ENCODE results near the gene MYH4. TPM values are rescaled to one million over a fixed set of nuclear protein-coding genes. Genes with fewer than 3 reads are reported as not detected.

Gene MYH4
- total and polyA plus RNA-seq, 10 of the 15 experiments (the other 5 are each of a cell fraction or from before 2014, with no cell fraction given): not detected

GRCh38 chr17:10518271-10519037 is 49.1 kb upstream of the MYH4 start, which contains the start of gene MYH1 (continued):
- TF ChIP-seq, protein P1, sequence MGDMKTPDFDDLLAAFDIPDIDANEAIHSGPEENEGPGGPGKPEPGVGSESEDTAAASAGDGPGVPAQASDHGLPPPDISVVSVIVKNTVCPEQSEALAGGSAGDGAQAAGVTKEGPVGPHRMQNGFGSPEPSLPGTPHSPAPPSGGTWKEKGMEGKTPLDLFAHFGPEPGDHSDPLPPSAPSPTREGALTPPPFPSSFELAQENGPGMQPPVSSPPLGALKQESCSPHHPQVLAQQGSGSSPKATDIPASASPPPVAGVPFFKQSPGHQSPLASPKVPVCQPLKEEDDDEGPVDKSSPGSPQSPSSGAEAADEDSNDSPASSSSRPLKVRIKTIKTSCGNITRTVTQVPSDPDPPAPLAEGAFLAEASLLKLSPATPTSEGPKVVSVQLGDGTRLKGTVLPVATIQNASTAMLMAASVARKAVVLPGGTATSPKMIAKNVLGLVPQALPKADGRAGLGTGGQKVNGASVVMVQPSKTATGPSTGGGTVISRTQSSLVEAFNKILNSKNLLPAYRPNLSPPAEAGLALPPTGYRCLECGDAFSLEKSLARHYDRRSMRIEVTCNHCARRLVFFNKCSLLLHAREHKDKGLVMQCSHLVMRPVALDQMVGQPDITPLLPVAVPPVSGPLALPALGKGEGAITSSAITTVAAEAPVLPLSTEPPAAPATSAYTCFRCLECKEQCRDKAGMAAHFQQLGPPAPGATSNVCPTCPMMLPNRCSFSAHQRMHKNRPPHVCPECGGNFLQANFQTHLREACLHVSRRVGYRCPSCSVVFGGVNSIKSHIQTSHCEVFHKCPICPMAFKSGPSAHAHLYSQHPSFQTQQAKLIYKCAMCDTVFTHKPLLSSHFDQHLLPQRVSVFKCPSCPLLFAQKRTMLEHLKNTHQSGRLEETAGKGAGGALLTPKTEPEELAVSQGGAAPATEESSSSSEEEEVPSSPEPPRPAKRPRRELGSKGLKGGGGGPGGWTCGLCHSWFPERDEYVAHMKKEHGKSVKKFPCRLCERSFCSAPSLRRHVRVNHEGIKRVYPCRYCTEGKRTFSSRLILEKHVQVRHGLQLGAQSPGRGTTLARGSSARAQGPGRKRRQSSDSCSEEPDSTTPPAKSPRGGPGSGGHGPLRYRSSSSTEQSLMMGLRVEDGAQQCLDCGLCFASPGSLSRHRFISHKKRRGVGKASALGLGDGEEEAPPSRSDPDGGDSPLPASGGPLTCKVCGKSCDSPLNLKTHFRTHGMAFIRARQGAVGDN (IDR thresholded peaks at IDR 0.05): no peak
- TF ChIP-seq, protein P2, sequence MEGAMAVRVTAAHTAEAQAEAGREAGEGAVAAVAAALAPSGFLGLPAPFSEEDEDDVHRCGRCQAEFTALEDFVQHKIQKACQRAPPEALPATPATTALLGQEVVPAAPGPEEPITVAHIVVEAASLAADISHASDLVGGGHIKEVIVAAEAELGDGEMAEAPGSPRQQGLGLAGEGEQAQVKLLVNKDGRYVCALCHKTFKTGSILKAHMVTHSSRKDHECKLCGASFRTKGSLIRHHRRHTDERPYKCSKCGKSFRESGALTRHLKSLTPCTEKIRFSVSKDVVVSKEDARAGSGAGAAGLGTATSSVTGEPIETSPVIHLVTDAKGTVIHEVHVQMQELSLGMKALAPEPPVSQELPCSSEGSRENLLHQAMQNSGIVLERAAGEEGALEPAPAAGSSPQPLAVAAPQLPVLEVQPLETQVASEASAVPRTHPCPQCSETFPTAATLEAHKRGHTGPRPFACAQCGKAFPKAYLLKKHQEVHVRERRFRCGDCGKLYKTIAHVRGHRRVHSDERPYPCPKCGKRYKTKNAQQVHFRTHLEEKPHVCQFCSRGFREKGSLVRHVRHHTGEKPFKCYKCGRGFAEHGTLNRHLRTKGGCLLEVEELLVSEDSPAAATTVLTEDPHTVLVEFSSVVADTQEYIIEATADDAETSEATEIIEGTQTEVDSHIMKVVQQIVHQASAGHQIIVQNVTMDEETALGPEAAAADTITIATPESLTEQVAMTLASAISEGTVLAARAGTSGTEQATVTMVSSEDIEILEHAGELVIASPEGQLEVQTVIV (IDR thresholded peaks at IDR 0.05; ENCODE audit: borderline replicate concordance, partially characterized antibody): no peak

GRCh38 chr17:10516638-10517037 is 47.3 kb upstream of the MYH4 start:
- POLR2A ChIA-PET: no interaction called here
- Histone ChIP-seq H3K79me2 (ENCODE audit: control insufficient read depth, insufficient read depth, low read length) (no peaks in the 10 kb centered on the region), H4K20me1 (ENCODE audit: control insufficient read depth, insufficient read depth) (no peaks in the 10 kb centered on the region), H3K36me3 (ENCODE audit: control insufficient read depth in 2 of 2, insufficient read depth in 2 of 2, low read length in 1 of 2) (no peaks in the 10 kb centered on the region), H3K4me3 (no peak overlapping the region), H3K9ac (ENCODE audit: control insufficient read depth, insufficient read depth, low read length) (no peak overlapping the region), H3K27me3 (replicated peaks in 1 of 2; ENCODE audit: control insufficient read depth in 2 of 2, insufficient read depth in 2 of 2, low read length in 1 of 2) (no peaks in the 10 kb centered on the region), H3K9me3 (replicated peaks; ENCODE audit: control insufficient read depth, insufficient read depth, low read length) (no peaks in the 10 kb centered on the region), H3K27ac (ENCODE audit: control insufficient read depth, insufficient read depth) (no peak overlapping the region), H2AFZ (ENCODE audit: control insufficient read depth, low read depth, low read length) (no peak overlapping the region), H3K4me1 (ENCODE audit: control insufficient read depth, insufficient read depth, low read length) (no peaks in the 10 kb centered on the region), H3K4me2 (ENCODE audit: control insufficient read depth, insufficient read depth) (no peak overlapping the region)
- ATAC-seq (no peak), FAIRE-seq (no peak), DNase-seq (ENCODE audit: low read depth, low spot score) (no peak)
- in situ Hi-C loops (cut with MboI) (no loop called here), intact Hi-C loops (cut with micrococcal nuclease; ENCODE audit: unreplicated experiment) (no loop called here)
- BruUV-seq (replicated peaks): no TSS peak
- SMC1A ChIA-PET (ENCODE audit: uncharacterized antibody, unreplicated experiment): no interaction called here
- RAD21 ChIA-PET (ENCODE audit: unreplicated experiment): no interaction called here
- CTCF ChIA-PET: no interaction called here
- TF ChIP-seq SP1 (IDR thresholded peaks at IDR 0.05; ENCODE audit: low read depth, low read length) (no peak), CREB1 (IDR thresholded peaks at IDR 0.05; ENCODE audit: low read depth) (no peak), PAX8 (IDR thresholded peaks at IDR 0.05) (no peak), ESRRA (IDR thresholded peaks at IDR 0.05; ENCODE audit: low read length) (no peak), NR2F1 (conservative IDR thresholded peaks at IDR 0.05) (no peak), HDGF (IDR thresholded peaks at IDR 0.05) (no peak), NR2C1 (IDR thresholded peaks at IDR 0.05) (no peak), ZSCAN29 (IDR thresholded peaks at IDR 0.05) (no peak), RAD51 (IDR thresholded peaks at IDR 0.05) (no peak), BCL11A (IDR thresholded peaks at IDR 0.05; ENCODE audit: low read depth, low read length) (no peak), YBX1 (IDR thresholded peaks at IDR 0.05) (no peak), EP300 (IDR thresholded peaks at IDR 0.05; ENCODE audit: borderline replicate concordance in 1 of 2, control insufficient read depth in 1 of 2, low read depth in 2 of 2, low read length in 2 of 2) (no peak), BACH1 (IDR thresholded peaks at IDR 0.05; ENCODE audit: borderline replicate concordance) (no peak), DPF2 (IDR thresholded peaks at IDR 0.05) (no peak)
- TF ChIP-seq, protein P2 (IDR thresholded peaks at IDR 0.05; ENCODE audit: borderline replicate concordance, partially characterized antibody): no peak
